Fibroblast of villous mesenchyme (primary cell): Measurements from ENCODE around the gene BANF2. TPM values are rescaled to one million over a fixed set of nuclear protein-coding genes. Genes with fewer than 3 reads are reported as not detected.

Experiments used
- DNase-seq: peaks from one replicate; pipeline ENCODE4 v3.0.0-alpha.2; 2010; ENCODE audit warnings: low read depth
- H3K4me3 ChIP-seq: 2 replicates; pipeline ENCODE4 v1.5.1; 2011; ENCODE audit warnings: low read depth, mild to moderate bottlenecking, low read length
- CTCF ChIP-seq: IDR thresholded peaks from 2 replicates; pipeline ENCODE4 v1.5.1; 2012; ENCODE audit warnings: low read depth, mild to moderate bottlenecking, low read length; ENCODE audit not compliant: insufficient read depth
- total RNA-seq: library from RNA; depleted of rRNA; stranded (reverse); fragments of >200 nt; gene quantifications from 2 replicates; pipeline ENCODE4 v1.2.3, GENCODE V29; 2012

BANF2 gene
- total RNA-seq, 1 donor, result not detected

GRCh38 chr20:17758010-17758409 lies 58.2 kb downstream of the BANF2 start:
- DNase-seq, result no peak
- no peak for TF ChIP-seq CTCF
- H3K4me3 ChIP-seq, result no peak overlapping the region

GRCh38 chr20:17758512-17758911 lies 58.7 kb downstream of the BANF2 start:
- DNase-seq, result no peak
- TF ChIP-seq CTCF, result no peak
- no peak overlapping the region for H3K4me3 ChIP-seq

- peak; percentile 80 for DNase-seq
- no peak overlapping the region for H3K4me3 ChIP-seq
- TF ChIP-seq CTCF, result no peak
These were observed 59.7 kb downstream of the BANF2 start for GRCh38 chr20:17759449-17759848.

GRCh38 chr20:17761604-17762003 lies 61.8 kb downstream of the BANF2 start:
- TF ChIP-seq CTCF, result no peak
- no peak for DNase-seq
- no peak overlapping the region for H3K4me3 ChIP-seq

- DNase-seq, result no peak
- no peak overlapping the region for H3K4me3 ChIP-seq
- no peak for TF ChIP-seq CTCF
These were observed 62.6 kb downstream of the BANF2 start for GRCh38 chr20:17762243-17762872.

- no peak for DNase-seq
- H3K4me3 ChIP-seq, result no peak overlapping the region
- no peak for TF ChIP-seq CTCF
These were observed 63.2 kb downstream of the BANF2 start for GRCh38 chr20:17762873-17763557.

GRCh38 chr20:17765017-17765416 lies 65.3 kb downstream of the BANF2 start:
- DNase-seq, result no peak
- no peak for TF ChIP-seq CTCF
- H3K4me3 ChIP-seq, result no peak overlapping the region
